AG04449 (cell line): ENCODE results near the gene OR7G3.

ENCODE experiments used
- CTCF ChIA-PET: fragments of 350-600 bp; formaldehyde crosslinking; extraction: SDS; loops from one replicate; lab custom pipeline; 2021; ENCODE audit warnings: antibody characterized with exemption; lab: Yijun Ruan, JAX
- POLR2A ChIA-PET: fragments of 400-600, 350-600 bp; formaldehyde crosslinking; extraction: SDS; loops from one replicate; lab custom pipeline; 2020; ENCODE audit warnings: antibody characterized with exemption, inconsistent platforms; lab: Yijun Ruan, JAX
- DNase-seq: peaks from one replicate; pipeline ENCODE4 v3.0.0-alpha.2; 2010; ENCODE audit warnings: low read depth, low spot score
- H3K4me3 ChIP-seq: 2 replicates; pipeline ENCODE4 v1.5.1; 2011; ENCODE audit warnings: low read depth, mild to moderate bottlenecking, control low read depth, low read length
- CTCF ChIP-seq: IDR thresholded peaks from one replicate; pipeline ENCODE4 v1.5.1; 2011; ENCODE audit warnings: mild to moderate bottlenecking, moderate library complexity, low read length, control low read depth, inconsistent platforms; ENCODE audit not compliant: insufficient read depth; ENCODE audit errors: missing control alignments

OR7G3 gene

GRCh38 chr19:9159891-9160290 is 33.1 kb upstream of the OR7G3 start:
- H3K4me3 ChIP-seq = no peak overlapping the region
- ChIA-PET POLR2A (no interaction called here), CTCF (no interaction called here)
- no peak for DNase-seq
- TF ChIP-seq CTCF = no peak

- no peak for DNase-seq
- POLR2A ChIA-PET = no interaction called here
- H3K4me3 ChIP-seq = no peak overlapping the region
- no peak for TF ChIP-seq CTCF
- CTCF ChIA-PET = no interaction called here
Measured at GRCh38 chr19:9156304-9156703, 29.6 kb upstream of the OR7G3 start.

GRCh38 chr19:9155591-9155990 is 28.8 kb upstream of the OR7G3 start:
- POLR2A ChIA-PET = no interaction called here
- CTCF ChIA-PET = no interaction called here

GRCh38 chr19:9151367-9151766 is 24.6 kb upstream of the OR7G3 start:
- CTCF ChIA-PET = no interaction called here
- POLR2A ChIA-PET = no interaction called here
- H3K4me3 ChIP-seq = no peak overlapping the region
- no peak for DNase-seq
- no peak for TF ChIP-seq CTCF

More at GRCh38 chr19:9155591-9155990, 28.8 kb upstream of the OR7G3 start:
- no peak overlapping the region for H3K4me3 ChIP-seq
- TF ChIP-seq CTCF = no peak
- DNase-seq = no peak

GRCh38 chr19:9150650-9151049 is 23.9 kb upstream of the OR7G3 start:
- no peak for TF ChIP-seq CTCF
- POLR2A ChIA-PET = no interaction called here
- CTCF ChIA-PET = no interaction called here
- no peak overlapping the region for H3K4me3 ChIP-seq
- DNase-seq = no peak

GRCh38 chr19:9149997-9150396 is 23.2 kb upstream of the OR7G3 start:
- DNase-seq = no peak
- TF ChIP-seq CTCF = no peak
- ChIA-PET POLR2A (no interaction called here), CTCF (no interaction called here)
- no peak overlapping the region for H3K4me3 ChIP-seq
